Activated T-cell treated with anti-CD3 and anti-CD28 coated beads for 1 hour (primary cell): ENCODE measurements around the gene RHBDF1.

Experiments used
- DNase-seq: peaks from one replicate; pipeline ENCODE4 v3.0.0-alpha.2; 2020; ENCODE audit warnings: low read depth

RHBDF1 gene

GRCh38 chr16:92431-93339 lies 20.3 kb upstream of the RHBDF1 start:
- DNase-seq = no peak

- DNase-seq = no peak
Observed at GRCh38 chr16:91484-91883, 19.1 kb upstream of the RHBDF1 start.

GRCh38 chr16:89391-90302 lies 17.2 kb upstream of the RHBDF1 start:
- no peak for DNase-seq

- no peak for DNase-seq
Observed at GRCh38 chr16:88613-89012, 16.2 kb upstream of the RHBDF1 start.

GRCh38 chr16:86483-86952 lies 14.1 kb upstream of the RHBDF1 start:
- no peak for DNase-seq

GRCh38 chr16:85865-86264 lies 13.4 kb upstream of the RHBDF1 start:
- DNase-seq = no peak

GRCh38 chr16:85407-85782 lies 13.0 kb upstream of the RHBDF1 start:
- DNase-seq = no peak

GRCh38 chr16:84718-85406 lies 12.4 kb upstream of the RHBDF1 start:
- DNase-seq = peak; percentile 26

GRCh38 chr16:83781-84615 lies 11.6 kb upstream of the RHBDF1 start:
- DNase-seq = no peak

- DNase-seq = no peak
Observed at GRCh38 chr16:83060-83603, 10.7 kb upstream of the RHBDF1 start.

- DNase-seq = no peak
Observed at GRCh38 chr16:79151-80054, 7.0 kb upstream of the RHBDF1 start.

- no peak for DNase-seq
Observed at GRCh38 chr16:78444-79150, 6.2 kb upstream of the RHBDF1 start.

- peak; percentile 75 for DNase-seq
Observed at GRCh38 chr16:77807-78443, 5.5 kb upstream of the RHBDF1 start, which contains the start of gene MPG. MPG (plus strand) TSS chr16:78225; CDS start chr16:78310, 85 bp downstream.

GRCh38 chr16:77273-77806 lies 4.9 kb upstream of the RHBDF1 start:
- DNase-seq = no peak

GRCh38 chr16:76535-77272 lies 4.3 kb upstream of the RHBDF1 start:
- no peak for DNase-seq

GRCh38 chr16:75580-76501 lies 3.4 kb upstream of the RHBDF1 start:
- DNase-seq = no peak
